Ureter (tissue), 1 donor: Measurements from ENCODE around the gene CD79A. TPM values are rescaled to one million over a fixed set of nuclear protein-coding genes. Genes with fewer than 3 reads are reported as not detected.
A peak's percentile ranks its signal among the peaks of the same experiment; 100 is the strongest.

Source experiments
- DNase-seq: peaks from one replicate; pipeline ENCODE4 v3.0.0-alpha.2; 2020; ENCODE audit warnings: low spot score
- total RNA-seq: library from RNA; stranded (reverse); gene quantifications from one replicate; pipeline ENCODE4 v1.2.4, GENCODE V29; 2023
- donor health status: DM: yes; HTN: yes; CAD: no.

CD79A gene
- total RNA-seq, 1 donor from 2014 or later, result 3.7 TPM

GRCh38 chr19:41883821-41884733 is 7.0 kb downstream of the CD79A start:
- DNase-seq, result peak; percentile 94

- no peak for DNase-seq
Measured at GRCh38 chr19:41886761-41887710, 10.0 kb downstream of the CD79A start.

- DNase-seq, result no peak
Measured at GRCh38 chr19:41887711-41888382, 10.8 kb downstream of the CD79A start.

GRCh38 chr19:41888926-41889325 is 11.8 kb downstream of the CD79A start:
- no peak for DNase-seq

- no peak for DNase-seq
Measured at GRCh38 chr19:41889896-41890295, 12.8 kb downstream of the CD79A start.

GRCh38 chr19:41890936-41891335 is 13.9 kb downstream of the CD79A start:
- no peak for DNase-seq

GRCh38 chr19:41892173-41892902 is 15.3 kb downstream of the CD79A start:
- no peak for DNase-seq

- DNase-seq, result no peak
Measured at GRCh38 chr19:41893899-41894298, 16.8 kb downstream of the CD79A start.

- no peak for DNase-seq
Measured at GRCh38 chr19:41894350-41894749, 17.3 kb downstream of the CD79A start.

GRCh38 chr19:41895745-41896580 is 18.9 kb downstream of the CD79A start:
- no peak for DNase-seq

GRCh38 chr19:41896581-41896942 is 19.5 kb downstream of the CD79A start:
- no peak for DNase-seq

GRCh38 chr19:41897181-41897580 is 20.1 kb downstream of the CD79A start:
- no peak for DNase-seq

- no peak for DNase-seq
Measured at GRCh38 chr19:41897820-41898219, 20.7 kb downstream of the CD79A start.

- DNase-seq, result no peak
Measured at GRCh38 chr19:41898235-41898634, 21.2 kb downstream of the CD79A start.

GRCh38 chr19:41901707-41902360 is 24.8 kb downstream of the CD79A start:
- no peak for DNase-seq

GRCh38 chr19:41902594-41902993 is 25.5 kb downstream of the CD79A start:
- DNase-seq, result no peak

- no peak for DNase-seq
Measured at GRCh38 chr19:41903193-41903953, 26.3 kb downstream of the CD79A start.

- DNase-seq, result peak; percentile 71
Measured at GRCh38 chr19:41904118-41904870, 27.2 kb downstream of the CD79A start.
